GM21717 (cell line): ENCODE results near the gene TCF20.

Experiments used
- ATAC-seq: cut with Tn5 transposase; IDR thresholded peaks from one replicate; pipeline ENCODE4 v1.9.1; 2021; ENCODE audit warnings: mild to moderate bottlenecking, moderate library complexity; ENCODE audit not compliant: unreplicated experiment

Gene TCF20

DNA sequence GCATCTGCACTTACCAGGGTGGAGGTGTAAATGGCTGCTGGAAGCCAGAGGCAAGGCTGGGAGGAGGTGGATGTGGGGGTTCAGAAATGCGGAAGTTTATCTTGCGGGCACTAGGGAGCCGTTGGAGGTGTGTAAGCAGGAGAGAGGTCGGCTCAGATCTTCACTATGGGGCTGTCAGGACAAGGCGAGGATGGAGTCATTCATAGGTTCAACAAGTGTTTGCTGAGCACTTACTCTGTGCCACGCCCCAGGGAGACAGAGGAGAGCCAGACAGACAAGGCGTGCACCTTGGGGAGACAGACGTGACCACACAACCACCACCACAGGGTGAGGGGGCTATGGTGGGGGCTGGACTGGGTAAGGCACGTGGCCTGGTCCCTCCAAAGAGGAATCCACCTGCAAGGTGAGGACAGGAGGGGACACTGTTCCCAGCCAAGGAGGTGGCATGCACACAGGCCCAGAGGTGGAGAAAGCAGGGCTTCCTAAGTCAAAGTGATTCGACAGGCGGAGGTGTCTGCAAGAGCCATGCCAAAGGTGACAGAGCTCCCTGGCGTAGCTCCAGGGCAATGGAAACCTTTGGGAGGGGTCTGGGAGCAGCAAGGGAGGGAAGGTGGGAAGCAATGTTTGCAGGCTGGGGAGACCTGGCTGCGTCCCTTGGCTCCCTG lies 30.8 kb upstream of the TCF20 start:
- ATAC-seq = no peak

DNA sequence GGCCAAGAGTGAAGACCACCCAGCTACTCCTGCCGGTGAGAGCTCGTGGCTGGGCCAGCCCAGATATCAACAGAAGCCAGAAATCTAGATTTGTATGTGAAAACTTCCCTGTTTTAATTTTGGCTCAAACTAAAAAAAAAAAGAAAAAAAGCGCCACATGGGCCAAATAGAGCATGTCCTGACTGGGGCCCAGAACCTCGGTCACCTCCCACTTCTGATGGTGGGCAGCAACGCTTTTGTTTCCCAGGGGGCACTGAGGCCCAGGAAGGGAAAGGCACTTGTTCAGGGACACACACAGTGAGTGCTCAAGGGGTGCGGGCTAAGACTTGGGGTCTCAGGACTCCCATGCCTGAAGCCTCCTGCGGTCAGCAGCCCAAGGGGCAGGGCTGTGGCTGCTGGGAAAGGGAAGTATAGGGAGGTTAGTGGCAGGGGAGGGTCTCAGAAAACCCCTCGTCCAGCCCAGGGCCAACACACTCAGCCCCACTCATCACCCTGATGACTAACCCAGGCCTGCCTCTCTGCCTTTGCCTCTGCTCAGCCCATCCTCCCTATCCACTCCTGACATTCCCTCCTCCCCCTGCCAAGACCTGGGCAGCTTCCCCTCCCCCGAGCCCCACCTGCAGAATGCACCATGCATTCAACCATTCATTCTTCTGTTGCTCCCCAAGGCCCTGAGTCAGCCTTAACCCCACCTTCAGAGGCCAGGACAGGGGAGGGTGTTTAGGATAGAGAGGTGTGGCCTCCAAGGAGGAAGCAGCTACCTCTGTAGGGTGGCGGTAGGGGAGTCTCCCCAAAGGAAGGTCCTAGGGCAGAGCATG lies 30.0 kb upstream of the TCF20 start:
- ATAC-seq = peak; percentile 46

DNA sequence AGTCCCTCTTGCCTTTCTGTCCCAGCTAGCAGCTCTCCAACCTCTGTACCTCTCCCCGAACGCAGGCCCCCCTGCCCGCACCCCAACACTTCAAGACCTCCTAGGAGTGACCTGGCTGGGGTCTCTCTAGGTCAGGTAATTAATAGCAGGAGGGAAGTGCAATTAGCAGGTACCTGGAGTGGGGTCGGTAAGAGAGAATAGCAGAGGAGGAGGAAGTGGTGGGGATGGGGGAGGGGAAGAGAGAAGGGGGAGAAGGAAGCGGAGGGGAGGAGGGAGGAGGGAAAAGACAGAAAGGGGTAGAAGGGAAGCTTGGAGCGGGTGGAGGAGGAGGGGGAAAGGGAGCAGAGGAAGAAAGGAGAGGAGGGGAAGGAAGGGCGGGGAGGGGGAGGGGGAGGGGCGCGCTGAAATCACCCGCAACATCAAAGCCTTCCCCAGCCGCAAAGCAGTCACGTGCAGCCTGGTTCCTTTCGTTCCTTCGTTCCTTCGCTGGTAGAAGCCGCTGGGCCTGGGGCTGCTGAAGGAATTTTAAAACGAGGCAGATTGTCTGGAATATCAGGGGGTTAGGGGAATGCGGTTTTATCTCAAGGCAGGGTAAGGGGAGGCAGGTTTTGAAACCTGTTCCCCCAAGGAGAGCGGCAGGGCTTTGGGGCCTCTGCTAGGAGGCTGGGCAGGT lies 29.3 kb upstream of the TCF20 start:
- ATAC-seq = no peak

DNA sequence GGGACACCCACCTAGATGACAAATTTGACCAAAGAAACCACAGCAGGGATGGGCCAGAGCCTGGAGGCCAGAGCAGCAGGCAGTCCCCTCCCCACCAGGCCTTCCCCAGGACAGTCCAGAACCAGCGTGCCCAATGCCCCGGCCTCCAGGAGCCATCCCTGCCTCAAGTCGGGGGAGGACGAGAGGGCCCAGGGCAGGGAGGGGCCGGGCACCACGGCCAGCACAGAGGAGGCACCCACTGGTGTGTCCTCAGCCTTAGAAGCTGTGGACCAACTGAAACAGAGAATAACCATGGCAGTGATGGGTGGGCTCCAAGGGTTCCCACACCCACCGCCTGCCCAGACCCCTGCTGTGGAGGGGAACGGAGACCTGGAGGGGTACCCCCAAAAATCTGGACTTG lies 28.3 kb upstream of the TCF20 start:
- ATAC-seq = no peak

DNA sequence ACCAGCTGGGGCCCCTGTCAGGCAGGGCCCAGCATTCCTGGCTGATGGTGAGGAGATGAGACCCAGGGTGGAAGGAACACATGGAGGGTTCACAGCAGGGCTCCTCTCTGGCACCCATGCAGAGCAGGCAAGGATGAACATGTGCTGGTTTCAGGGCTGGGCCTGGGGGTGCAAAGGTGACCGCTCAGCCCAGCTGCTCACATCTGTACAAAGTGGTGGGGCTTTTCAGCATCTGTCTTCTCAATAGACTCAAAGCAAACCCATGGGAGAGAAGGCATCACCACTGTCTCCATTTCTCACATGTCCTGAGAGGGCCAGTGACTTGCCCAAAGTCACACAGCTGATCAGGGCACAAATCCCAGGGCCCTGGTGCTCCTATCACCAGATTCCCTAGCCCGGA lies 27.3 kb upstream of the TCF20 start:
- no peak for ATAC-seq

DNA sequence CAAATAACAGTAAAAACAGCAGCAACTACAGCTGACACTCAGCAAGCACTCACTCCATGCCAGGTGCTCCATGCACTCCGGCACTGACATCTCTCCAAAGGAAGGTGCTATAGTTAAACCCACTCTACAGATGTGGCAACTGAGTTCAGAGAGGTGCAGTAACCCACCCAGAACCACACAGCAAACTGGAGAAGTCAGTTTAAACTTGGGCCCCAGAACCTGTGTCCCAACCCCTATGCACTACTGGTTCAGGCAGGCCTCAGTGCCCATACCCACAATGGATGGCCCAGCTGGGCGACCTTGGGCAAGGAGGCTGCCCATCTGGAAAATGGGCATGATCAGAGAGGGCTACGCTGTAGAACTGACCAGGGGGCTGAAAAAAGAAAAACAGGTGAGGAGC lies 26.4 kb upstream of the TCF20 start:
- ATAC-seq = no peak

DNA sequence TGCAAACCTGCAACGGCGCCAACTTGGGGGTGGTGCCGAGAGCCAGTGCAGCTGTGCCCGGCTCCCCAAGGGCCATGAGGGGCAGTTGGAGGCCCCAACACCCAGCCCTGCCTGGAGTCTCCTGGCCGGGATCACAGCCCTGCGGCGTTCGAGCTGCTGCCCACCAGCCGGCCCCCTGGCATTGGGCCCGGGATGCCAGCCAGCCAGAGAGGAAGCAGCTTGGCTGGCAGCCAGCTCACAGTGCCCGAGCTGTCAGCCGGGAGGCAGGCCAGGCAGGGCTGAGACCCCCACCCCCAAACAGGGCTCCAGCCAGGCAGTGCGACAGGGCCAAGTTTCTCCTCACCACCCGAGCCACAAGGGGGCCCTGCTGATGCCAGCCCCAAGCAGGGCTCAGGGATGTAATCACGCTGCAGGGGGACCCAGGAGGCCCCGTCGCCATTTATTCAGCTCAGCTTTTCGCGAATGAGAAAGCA lies 26.0 kb upstream of the TCF20 start:
- ATAC-seq = no peak

DNA sequence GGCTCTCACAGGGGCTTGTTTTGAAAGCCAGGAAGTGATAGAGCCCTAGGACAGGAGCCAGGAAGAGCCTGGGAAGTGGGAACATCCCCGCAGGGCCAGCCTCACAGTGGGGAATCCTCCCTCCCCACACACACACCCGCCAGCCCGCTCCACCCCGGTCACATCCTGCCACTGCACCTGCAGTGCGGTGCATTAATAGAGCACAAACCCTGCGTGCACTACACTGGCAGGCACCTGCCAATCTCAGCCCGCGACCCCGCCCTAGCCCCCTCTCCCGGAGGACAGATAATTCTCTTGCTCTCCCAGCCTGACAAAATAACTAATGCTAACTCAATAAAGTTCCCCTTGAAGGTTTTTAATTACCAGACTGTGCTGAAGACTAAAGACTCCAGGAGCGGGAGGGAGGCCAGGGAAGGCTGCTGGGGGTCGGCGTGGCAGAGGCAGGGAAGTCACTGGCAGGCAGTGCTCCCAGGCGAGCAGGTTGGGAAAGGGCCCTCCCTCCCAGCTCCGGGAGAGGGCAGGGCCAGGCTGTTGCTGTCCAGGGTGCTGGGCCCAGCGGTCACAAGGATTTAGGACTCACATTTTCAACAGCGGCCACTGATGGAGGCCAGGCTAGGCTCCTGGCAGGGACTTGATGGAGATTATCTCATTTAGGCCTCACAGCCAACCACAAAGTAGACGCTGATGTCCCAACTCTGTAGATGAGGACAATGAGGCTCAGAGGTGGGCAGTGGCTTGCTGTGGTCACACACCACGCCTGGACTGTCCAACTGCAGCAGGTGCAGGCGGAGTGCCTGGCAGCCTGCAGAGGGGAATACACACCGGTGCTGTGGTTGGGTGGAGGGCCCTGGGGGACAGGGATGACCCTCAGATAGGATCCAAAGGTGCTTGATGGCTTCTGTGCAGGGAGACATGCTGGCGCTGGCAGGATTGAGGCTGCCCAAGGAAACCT lies 23.9 kb upstream of the TCF20 start:
- no peak for ATAC-seq

DNA sequence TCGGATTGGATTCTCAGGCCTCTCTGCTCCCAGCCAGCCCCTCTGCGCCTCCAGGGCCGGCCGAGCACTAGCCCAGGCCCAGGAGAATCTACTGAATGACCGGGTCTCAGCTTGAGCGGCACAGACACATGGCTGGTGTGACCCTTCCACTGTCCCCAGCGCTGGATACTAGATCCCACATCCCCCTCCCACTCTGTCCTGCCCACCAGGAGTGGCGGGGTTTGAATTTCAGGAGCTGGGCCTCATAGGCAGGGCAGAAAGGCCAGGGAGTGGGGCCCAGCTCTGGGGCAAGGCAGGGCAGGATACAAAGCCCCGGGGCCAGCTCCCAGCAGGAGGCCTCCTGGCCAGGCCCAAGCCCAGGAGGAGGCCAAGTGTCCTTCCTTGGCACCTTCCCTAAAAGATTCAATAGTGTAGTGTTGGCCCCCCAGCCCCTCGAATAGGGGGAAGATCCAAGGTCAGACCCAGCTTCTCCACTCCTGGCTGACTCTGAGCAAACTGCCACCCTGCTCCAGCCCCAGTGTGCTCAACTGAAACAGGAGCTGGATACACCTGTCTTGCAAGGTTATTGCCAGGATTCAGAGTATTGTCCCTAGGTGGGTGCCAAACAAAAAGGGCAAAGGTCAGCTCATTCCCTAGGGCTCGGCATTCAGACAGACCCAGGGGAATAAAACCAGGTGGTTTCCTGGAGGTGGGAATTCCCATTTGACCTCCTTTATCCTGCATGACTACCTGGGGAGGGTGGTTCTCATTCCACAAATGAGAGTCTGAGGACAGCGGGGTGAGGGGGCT lies 22.5 kb upstream of the TCF20 start:
- ATAC-seq = no peak

DNA sequence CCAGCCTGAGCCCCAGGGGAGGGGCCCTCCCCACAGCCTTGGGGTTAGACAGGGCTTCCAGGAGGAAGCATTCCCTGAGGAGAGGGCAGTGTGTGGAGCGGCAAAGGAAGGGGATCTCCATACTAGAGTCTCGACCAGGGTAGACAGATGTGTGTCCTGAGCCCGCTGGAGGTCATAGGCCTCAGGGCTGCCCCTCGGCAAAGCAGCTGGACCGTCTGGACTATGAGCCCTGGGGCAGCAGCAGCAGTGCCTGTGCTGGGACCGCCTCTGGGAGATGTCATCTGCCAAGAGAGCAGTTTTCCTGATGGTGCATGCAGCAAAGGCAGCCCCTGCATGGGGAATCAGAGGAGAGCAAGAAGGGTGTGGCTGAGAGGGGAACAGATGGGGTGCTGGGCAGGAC lies 20.8 kb upstream of the TCF20 start:
- no peak for ATAC-seq

DNA sequence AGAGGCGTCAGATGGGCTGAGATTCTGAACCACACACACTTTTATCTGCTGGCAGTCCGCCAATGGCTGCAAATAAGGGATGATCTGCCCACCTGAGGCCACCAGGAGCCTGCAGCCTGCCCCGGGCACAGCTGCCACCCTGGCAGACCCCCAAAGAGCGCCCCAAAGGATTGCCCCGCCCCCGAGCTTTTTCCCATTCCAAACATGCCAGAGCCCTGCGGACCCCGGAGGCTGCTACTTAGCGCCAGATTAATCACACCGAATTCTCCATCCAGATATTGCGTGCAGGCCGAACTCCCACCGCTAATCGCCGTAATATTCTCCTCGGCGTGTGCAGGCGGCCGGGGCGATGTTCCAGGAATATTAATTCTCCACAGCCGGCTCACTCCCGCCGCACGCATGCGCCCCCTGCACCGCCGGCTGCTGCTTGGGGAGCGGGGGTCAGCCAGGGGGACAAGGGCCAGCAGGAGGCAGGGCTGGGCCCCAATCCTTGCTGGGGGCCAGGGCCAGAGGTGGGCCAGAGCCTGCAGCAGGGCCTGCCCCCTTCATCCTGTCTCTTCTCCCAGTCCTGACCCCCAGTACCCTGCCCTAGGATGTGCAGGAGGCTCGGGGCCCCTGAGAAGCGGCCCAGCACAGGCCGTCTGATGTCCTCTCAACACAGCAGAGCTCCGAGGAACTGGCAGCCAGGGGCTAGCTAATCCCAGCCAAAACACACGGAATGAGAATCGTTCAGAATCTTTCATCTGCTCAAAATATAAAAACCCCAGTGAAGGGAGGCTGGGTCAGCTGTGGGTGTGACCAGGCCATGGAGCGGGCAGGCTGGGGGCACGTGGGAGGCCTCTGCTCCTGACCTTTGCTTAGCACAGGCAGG lies 19.5 kb upstream of the TCF20 start:
- ATAC-seq = no peak

DNA sequence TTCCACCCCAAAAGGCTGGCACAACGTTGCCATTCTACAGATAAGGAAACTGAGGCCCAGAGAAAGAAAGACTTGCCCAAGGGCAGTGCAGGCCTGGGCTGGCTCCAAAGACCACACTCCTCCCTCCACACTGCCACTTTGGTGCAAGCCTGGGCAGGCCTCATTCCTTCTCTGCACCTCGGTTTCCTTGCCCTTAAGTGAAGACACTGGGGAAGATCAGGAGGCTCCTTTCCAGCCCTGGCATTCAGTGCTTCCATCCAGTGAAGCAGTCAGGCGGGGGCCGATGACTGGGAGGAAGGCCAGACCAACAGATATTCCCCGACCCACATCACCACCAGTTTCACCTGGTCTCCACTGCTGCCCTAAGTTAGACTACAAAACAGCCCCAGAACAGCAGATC lies 18.3 kb upstream of the TCF20 start:
- ATAC-seq = no peak

DNA sequence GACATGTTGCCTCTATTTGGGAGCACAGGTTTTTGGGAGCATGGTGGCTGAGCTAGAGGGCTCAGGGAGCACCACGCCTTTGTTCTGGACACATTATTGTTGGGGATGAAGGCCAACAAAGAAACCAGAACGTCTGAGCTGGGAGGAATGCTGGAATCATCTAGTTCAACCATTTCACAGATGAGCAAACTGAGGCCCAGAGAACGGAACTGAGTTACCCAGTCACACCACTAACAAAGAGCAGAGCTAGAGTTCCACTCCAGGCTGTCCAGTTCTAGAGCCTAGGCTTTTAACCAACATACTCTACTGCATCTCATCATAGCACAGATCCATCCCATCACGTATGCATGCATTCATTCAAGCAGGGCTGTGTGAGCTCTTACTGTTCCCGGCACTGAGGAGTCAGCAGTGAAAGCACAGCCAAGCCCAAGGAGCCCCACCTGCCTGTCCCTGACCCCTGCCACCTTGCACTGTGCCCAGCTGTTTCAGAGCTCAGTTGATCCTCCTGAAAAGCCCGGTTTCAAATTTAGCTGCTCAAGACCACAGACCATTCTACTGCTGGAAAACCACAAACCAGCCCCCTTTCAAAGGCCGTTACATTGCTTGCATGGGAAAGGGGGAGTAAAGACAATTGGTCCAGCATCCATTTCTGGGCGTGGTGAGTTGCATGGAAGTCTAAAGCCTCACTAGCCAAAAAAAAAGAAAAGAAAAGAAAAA lies 16.9 kb upstream of the TCF20 start:
- ATAC-seq = no peak

DNA sequence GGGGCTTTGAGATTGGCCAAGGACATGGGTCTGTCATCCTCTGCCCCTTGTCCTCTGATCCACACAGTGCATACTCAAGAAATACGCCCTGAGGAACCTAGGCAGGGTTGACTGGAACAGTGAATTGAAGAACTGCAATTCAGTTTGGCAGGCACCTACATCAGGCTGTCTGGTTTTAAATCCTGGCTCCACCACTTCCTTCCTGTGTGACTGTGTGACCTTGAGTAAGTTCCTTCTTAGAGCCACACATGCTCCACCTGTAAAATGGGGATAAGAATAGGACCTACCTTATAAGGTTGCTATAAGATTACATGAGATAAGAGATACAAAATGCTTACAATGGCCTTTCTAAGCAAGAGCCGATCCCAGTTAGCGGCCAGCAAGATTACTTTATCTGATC lies 15.8 kb upstream of the TCF20 start:
- ATAC-seq = no peak

DNA sequence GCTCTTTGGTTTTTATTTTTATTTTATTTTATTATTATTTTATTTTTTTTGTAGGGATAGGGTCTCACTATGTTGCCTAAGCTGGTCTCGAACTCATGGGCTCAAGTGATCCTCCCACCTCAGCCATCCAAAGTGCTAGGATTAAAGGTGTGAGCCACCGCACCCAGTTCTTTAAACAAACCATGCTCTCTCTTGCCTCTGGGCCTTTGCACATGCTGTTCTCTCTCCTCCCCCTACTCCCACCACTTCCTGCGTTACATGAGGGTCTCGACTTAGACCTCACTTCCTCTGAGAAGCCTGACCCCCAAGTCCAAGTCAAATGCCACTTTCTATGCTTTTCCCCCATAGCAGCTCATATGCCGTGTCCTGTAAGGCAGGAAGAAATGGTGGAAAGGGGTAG lies 15.2 kb upstream of the TCF20 start:
- no peak for ATAC-seq

DNA sequence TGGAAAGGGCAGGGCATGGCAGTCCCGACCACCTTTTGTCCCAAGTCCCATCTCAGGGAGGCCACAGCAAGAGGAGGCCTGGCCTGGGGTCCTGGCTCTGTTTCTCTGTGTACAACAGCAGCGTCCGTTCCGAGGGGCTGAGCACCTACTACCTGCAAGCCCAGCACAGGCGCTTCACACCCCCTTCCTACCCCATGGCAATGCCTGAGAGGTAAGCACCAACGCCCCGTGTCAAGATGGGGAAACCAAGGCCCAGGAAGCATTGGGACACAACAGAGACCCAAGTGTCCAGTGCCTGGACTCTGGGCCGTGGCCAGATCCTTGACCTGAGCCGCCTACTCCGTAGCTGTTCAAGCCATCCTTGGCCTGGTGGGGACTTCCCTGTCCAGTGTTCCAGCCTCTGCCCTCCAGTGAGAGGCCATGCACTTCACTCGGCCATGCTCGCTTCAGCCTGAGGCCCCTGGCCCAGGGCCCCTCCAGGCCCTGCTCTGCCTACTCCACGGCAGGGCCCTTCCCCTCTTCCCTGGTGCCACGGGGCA lies 14.3 kb upstream of the TCF20 start:
- ATAC-seq = no peak

DNA sequence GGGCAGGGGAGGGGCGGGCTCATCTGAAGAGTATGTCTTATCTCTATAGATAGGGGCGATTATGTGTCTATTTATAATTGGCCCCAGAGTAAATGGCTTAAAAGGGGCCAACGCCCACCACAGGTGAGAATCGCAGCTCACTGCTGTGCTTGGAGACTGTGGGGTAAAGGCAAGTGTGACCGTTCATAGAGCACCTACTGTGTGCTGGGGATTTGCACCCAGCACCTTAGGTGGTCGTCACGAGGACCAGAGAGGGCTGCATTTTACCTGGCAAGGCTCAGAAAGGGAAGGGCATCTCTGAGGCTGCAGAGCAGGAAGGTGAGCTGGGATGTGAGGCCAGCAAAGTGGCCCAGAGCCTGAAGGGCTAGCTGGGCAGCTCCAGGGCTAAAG lies 13.7 kb upstream of the TCF20 start:
- no peak for ATAC-seq
